Activated CD4-positive, alpha-beta T cell treated with anti-CD3 and anti-CD28 coated beads, Interleukin-2, Interleukin-6, amounts not matched to agents 100 ng/mL and 50 ng/mL, durations not matched to agents 16 hours and 8 hours (primary cell): ENCODE results near the gene FOS.

Experiments
- DNase-seq: peaks from one replicate; pipeline ENCODE4 v3.0.0-alpha.2; 2020

The FOS gene

GRCh38 chr14:75322746-75323145, 44.1 kb downstream of the FOS start:
- no peak for DNase-seq

- no peak for DNase-seq
Measured at GRCh38 chr14:75323571-75323970, 44.9 kb downstream of the FOS start.

DNA sequence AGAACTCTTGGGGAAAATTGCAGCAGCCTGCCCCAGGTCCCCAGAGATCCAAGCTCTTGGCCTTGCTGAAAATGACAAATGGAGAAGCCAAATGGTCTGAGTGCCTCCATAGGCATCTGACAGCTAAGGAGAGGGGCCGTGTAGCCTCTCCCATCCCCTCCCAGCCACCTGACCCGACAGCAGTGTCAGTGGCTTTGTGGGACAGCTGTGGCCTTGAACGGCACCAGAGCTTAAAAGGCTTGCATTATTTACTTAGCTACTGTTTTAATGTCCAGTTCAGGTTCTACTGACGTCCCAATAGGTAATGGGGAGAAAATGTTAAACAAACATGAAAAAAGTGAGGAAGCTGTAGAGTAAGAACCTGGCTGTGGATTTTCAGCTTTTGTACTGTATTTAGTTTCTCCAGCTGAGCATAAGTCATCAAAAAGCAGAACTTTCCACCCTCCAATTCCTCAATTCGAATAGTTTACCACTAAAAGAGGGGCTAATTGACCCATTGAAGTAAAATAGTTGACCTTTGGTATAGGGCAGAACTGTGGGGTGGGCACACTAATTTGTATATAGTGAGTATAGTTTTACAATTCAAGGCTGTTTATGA, 50.0 kb downstream of the FOS start:
- DNase-seq = no peak

GRCh38 chr14:75329369-75329768, 50.7 kb downstream of the FOS start:
- no peak for DNase-seq

DNA sequence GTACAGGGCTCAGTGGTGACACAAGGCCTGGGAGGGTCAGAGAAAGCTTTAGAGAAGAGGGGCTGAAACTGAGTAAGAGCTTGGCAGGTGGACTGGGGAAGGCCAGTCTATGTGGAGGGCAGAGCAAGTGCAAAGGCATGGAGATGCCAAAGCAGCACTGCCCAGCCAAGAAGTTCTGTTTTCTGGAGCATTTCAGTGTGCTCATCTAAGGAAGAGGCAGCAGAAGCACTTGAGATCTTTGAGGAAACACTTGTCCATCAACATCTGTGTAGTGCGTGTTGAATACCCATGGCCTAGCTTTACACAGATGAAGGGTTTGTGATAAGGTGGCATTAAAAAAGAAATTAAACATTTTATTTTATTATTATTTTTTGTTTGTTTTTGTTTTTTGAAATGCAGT, 52.8 kb downstream of the FOS start:
- no peak for DNase-seq
